Measurements from ENCODE around the gene GLI3.

Gene GLI3

GRCh38 chr7:42161110-42161509 lies 75.9 kb downstream of the GLI3 start:
- DNase-seq (ENCODE audit: extremely low read depth, insufficient read length), result no peak
- Histone ChIP-seq H3K36me3 (ENCODE audit: control insufficient read depth, insufficient read depth, low read length) (no peaks in the 10 kb centered on the region), H3K27me3 (replicated peaks; ENCODE audit: control insufficient read depth, insufficient read depth, low read length) (no peaks in the 10 kb centered on the region; the same call in 1 of the 2 replicates), H3K4me3 (replicated peaks; ENCODE audit: low read depth, low read length) (no peak overlapping the region)
- no peak for TF ChIP-seq CTCF (IDR thresholded peaks at IDR 0.05; ENCODE audit: insufficient read depth, low read length, poor library complexity, severe bottlenecking)

GRCh38 chr7:42159130-42159529 lies 77.9 kb downstream of the GLI3 start:
- no peaks in the 10 kb centered on the region for H3K36me3 ChIP-seq (ENCODE audit: control insufficient read depth, insufficient read depth, low read length)
- DNase-seq (ENCODE audit: extremely low read depth, insufficient read length), result no peak
- TF ChIP-seq CTCF (IDR thresholded peaks at IDR 0.05; ENCODE audit: insufficient read depth, low read length, poor library complexity, severe bottlenecking), result no peak
- H3K27me3 ChIP-seq (replicated peaks; ENCODE audit: control insufficient read depth, insufficient read depth, low read length), result no peaks in the 10 kb centered on the region
- H3K4me3 ChIP-seq (replicated peaks; ENCODE audit: low read depth, low read length), result no peak overlapping the region

GRCh38 chr7:42156967-42157721 lies 79.9 kb downstream of the GLI3 start:
- Histone ChIP-seq H3K36me3 (ENCODE audit: control insufficient read depth, insufficient read depth, low read length) (no peaks in the 10 kb centered on the region), H3K27me3 (replicated peaks; ENCODE audit: control insufficient read depth, insufficient read depth, low read length) (no peaks in the 10 kb centered on the region), H3K4me3 (replicated peaks; ENCODE audit: low read depth, low read length) (no peak overlapping the region)
- no peak for TF ChIP-seq CTCF (IDR thresholded peaks at IDR 0.05; ENCODE audit: insufficient read depth, low read length, poor library complexity, severe bottlenecking)
- DNase-seq (ENCODE audit: extremely low read depth, insufficient read length), result no peak

GRCh38 chr7:42156291-42156865 lies 80.6 kb downstream of the GLI3 start:
- no peak for TF ChIP-seq CTCF (IDR thresholded peaks at IDR 0.05; ENCODE audit: insufficient read depth, low read length, poor library complexity, severe bottlenecking)
- Histone ChIP-seq H3K27me3 (replicated peaks; ENCODE audit: control insufficient read depth, insufficient read depth, low read length) (no peaks in the 10 kb centered on the region), H3K4me3 (replicated peaks; ENCODE audit: low read depth, low read length) (no peak overlapping the region), H3K36me3 (ENCODE audit: control insufficient read depth, insufficient read depth, low read length) (no peaks in the 10 kb centered on the region)
- no peak for DNase-seq (ENCODE audit: extremely low read depth, insufficient read length)

GRCh38 chr7:42155584-42156290 lies 81.3 kb downstream of the GLI3 start:
- Histone ChIP-seq H3K4me3 (replicated peaks; ENCODE audit: low read depth, low read length) (no peak overlapping the region), H3K27me3 (replicated peaks; ENCODE audit: control insufficient read depth, insufficient read depth, low read length) (no peaks in the 10 kb centered on the region)
- TF ChIP-seq CTCF (IDR thresholded peaks at IDR 0.05; ENCODE audit: insufficient read depth, low read length, poor library complexity, severe bottlenecking), result no peak

More at GRCh38 chr7:42155584-42156290, 81.3 kb downstream of the GLI3 start:
- H3K36me3 ChIP-seq (ENCODE audit: control insufficient read depth, insufficient read depth, low read length), result no peaks in the 10 kb centered on the region
- no peak for DNase-seq (ENCODE audit: extremely low read depth, insufficient read length)

All from GM06990 (cell line).